Tibial nerve (tissue), 4 donors: ENCODE results near the gene EFNB3. TPM values are rescaled to one million over a fixed set of nuclear protein-coding genes. Genes with fewer than 3 reads are reported as not detected.

Source experiments
- DNase-seq, 2 donors: peaks; one replicate each; pipeline ENCODE4 v3.0.0-alpha.2; 2019; ENCODE audit warnings: low spot score in 2 of 2
- H3K27ac ChIP-seq, 4 donors: fragments of 200-600 bp; sonication (generic) in 3 of 4; one replicate each; pipeline ENCODE4 v1.5.1; 2017 to 2019; ENCODE audit warnings: mild to moderate bottlenecking in 1 of 4
- H3K27me3 ChIP-seq, 2 donors: fragments of 200-600 bp; sonication (generic) in 1 of 2; one replicate each; pipeline versions ENCODE4 v1.5.1 to v1.6.0; 2017 to 2019
- H3K36me3 ChIP-seq, 3 donors: fragments of 200-600 bp; sonication (generic); one replicate each; pipeline ENCODE4 v1.5.1; 2018 to 2019
- H3K4me1 ChIP-seq, 4 donors: fragments of 200-600 bp; sonication (generic) in 3 of 4; one replicate each; pipeline ENCODE4 v1.5.1; 2017 to 2019
- H3K4me3 ChIP-seq, 4 donors: fragments of 200-600 bp; sonication (generic) in 3 of 4; one replicate each; pipeline ENCODE4 v1.5.1; 2017 to 2019; ENCODE audit warnings: mild to moderate bottlenecking in 1 of 4, moderate library complexity in 1 of 4
- H3K9me3 ChIP-seq, 4 donors: fragments of 200-600 bp; sonication (generic) in 3 of 4; one replicate each; pipeline ENCODE4 v1.5.1; 2017 to 2019
- EP300 ChIP-seq, 2 donors: sonication (generic); formaldehyde crosslinking; IDR thresholded peaks; one replicate each; pipeline ENCODE4 v1.6.1; 2017; ENCODE audit warnings: antibody characterized with exemption in 2 of 2, mild to moderate bottlenecking in 1 of 2
- POLR2A ChIP-seq, 2 donors: fragments of 450-650 bp; IDR thresholded peaks; one replicate each; pipeline ENCODE4 v1.6.1; 2017; ENCODE audit warnings: antibody characterized with exemption in 2 of 2, mild to moderate bottlenecking in 2 of 2, moderate library complexity in 2 of 2
- WGBS, 2 donors: methylation state at CpG; one replicate each; pipeline ENCODE4 v1.1.5; 2018; 5-methylcytosine and 5-hydroxymethylcytosine counted together
- total RNA-seq, 4 donors: library from RNA; depleted of rRNA; stranded (reverse); fragments of >200 nt; gene quantifications; one replicate each; pipeline ENCODE4 v1.1.0, GENCODE V29; 2016
- TF ChIP-seq, protein P1 (sequence below), 5 experiments: fragments of 200-600 bp in 3 of 5; fragments of 450-650 bp in 2 of 5; sonication (generic) in 3 of 5; IDR thresholded peaks; one replicate each; pipeline ENCODE4 v1.5.1; 2016 to 2019; ENCODE audit warnings: antibody characterized with exemption in 5 of 5, mild to moderate bottlenecking in 3 of 5, moderate library complexity in 2 of 5

Gene EFNB3
- total RNA-seq, 4 donors from 2014 or later: 0.20 to 0.21 TPM; not detected in 2

DNA sequence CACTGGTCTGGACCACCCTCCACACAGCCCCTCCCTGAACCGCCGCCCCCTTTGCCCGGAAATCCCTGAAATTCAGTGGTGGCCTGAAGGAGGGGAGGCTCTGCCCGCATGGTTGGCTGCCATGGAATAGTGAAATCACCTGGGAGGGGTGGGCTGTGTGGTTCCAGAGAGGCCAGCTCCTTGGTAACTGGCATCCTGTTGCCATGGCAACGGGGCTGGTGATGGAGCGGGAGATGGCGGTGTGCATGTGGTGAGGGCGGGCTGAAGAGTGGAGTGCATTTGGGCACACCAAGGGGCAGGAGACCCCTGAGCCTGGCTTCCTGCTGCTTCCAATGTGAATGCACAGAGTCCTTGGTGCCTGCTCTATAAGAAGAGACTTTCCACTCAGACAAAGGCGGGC, 2.4 kb downstream of the EFNB3 start:
- 85% methylated on average over 9 of the region's 9 CpGs for WGBS, 2 donors
- H3K27ac ChIP-seq: no peak overlapping the region
- TF ChIP-seq POLR2A (IDR thresholded peaks at IDR 0.05): no peak
- H3K27me3 ChIP-seq: peaks cover 0 to 92% of the 10 kb centered on the region in 2 donors
- DNase-seq: no peak
- H3K36me3 ChIP-seq: peaks cover 0 to 15% (median 8%) of the 10 kb centered on the region in 3 donors
- H3K4me3 ChIP-seq: no peak overlapping the region
- H3K9me3 ChIP-seq: no peaks in the 10 kb centered on the region
- peaks cover 0 to 16% (median 9%) of the 10 kb centered on the region in 4 donors for H3K4me1 ChIP-seq

DNA sequence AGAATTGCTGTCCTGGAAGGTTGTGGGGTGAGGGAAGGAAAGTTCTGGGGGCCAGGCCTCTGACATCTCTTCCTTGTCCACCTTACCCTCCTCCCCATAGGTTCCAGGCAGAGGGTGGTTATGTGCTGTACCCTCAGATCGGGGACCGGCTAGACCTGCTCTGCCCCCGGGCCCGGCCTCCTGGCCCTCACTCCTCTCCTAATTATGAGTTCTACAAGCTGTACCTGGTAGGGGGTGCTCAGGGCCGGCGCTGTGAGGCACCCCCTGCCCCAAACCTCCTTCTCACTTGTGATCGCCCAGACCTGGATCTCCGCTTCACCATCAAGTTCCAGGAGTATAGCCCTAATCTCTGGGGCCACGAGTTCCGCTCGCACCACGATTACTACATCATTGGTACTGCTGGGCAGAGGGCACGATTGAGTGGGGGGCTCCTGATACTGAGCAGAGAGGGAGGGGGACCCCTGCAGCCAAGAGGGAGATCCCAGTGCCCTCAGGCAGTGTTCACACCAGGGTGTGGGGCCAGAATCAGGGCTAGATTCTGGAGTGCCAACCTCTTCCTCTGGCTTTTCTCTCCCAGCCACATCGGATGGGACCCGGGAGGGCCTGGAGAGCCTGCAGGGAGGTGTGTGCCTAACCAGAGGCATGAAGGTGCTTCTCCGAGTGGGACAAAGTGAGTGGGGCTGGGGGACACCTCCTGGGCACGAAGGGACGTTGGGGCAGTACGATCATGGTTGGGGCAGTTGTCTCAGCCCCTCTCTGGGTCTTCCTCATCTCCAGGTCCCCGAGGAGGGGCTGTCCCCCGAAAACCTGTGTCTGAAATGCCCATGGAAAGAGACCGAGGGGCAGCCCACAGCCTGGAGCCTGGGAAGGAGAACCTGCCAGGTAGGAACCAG, 3.1 kb downstream of the EFNB3 start:
- Histone ChIP-seq H3K4me1 (peaks cover 0 to 16% (median 9%) of the 10 kb centered on the region in 4 donors), H3K36me3 (peaks cover 0 to 9% (median under 1%) of the 10 kb centered on the region in 3 donors), H3K4me3 (no peak overlapping the region), H3K9me3 (no peaks in the 10 kb centered on the region), H3K27ac (no peak overlapping the region), H3K27me3 (peaks cover 0 to 94% of the 10 kb centered on the region in 2 donors)
- 87 to 88% methylated on average over 17 to 22 of the region's 22 CpGs for WGBS, 2 donors
- no peak for DNase-seq
- TF ChIP-seq EP300 (IDR thresholded peaks at IDR 0.05): no peak
- no peak for TF ChIP-seq POLR2A (IDR thresholded peaks at IDR 0.05)

DNA sequence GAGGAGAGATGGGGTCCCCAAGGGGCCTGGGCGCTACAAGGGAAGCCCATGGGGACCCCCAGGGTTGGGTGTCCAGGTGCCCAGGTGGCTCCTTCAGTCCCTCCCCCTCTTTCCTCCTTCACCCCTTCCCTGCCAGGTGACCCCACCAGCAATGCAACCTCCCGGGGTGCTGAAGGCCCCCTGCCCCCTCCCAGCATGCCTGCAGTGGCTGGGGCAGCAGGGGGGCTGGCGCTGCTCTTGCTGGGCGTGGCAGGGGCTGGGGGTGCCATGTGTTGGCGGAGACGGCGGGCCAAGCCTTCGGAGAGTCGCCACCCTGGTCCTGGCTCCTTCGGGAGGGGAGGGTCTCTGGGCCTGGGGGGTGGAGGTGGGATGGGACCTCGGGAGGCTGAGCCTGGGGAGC, 4.0 kb downstream of the EFNB3 start:
- Histone ChIP-seq H3K27me3 (peaks cover 0 to 94% of the 10 kb centered on the region in 2 donors), H3K27ac (no peak overlapping the region), H3K4me1 (peaks cover 0 to 16% (median 9%) of the 10 kb centered on the region in 4 donors), H3K4me3 (no peak overlapping the region), H3K36me3 (no peaks in the 10 kb centered on the region), H3K9me3 (no peaks in the 10 kb centered on the region)
- no peak for TF ChIP-seq POLR2A (IDR thresholded peaks at IDR 0.05)
- TF ChIP-seq, protein P1, sequence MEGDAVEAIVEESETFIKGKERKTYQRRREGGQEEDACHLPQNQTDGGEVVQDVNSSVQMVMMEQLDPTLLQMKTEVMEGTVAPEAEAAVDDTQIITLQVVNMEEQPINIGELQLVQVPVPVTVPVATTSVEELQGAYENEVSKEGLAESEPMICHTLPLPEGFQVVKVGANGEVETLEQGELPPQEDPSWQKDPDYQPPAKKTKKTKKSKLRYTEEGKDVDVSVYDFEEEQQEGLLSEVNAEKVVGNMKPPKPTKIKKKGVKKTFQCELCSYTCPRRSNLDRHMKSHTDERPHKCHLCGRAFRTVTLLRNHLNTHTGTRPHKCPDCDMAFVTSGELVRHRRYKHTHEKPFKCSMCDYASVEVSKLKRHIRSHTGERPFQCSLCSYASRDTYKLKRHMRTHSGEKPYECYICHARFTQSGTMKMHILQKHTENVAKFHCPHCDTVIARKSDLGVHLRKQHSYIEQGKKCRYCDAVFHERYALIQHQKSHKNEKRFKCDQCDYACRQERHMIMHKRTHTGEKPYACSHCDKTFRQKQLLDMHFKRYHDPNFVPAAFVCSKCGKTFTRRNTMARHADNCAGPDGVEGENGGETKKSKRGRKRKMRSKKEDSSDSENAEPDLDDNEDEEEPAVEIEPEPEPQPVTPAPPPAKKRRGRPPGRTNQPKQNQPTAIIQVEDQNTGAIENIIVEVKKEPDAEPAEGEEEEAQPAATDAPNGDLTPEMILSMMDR (IDR thresholded peaks at IDR 0.05): no peak
- TF ChIP-seq EP300 (IDR thresholded peaks at IDR 0.05): no peak
- WGBS, 2 donors: 70 to 80% methylated on average over 1 to 11 of the region's 11 CpGs
- DNase-seq: no peak

- H3K27me3 ChIP-seq: peaks cover 0 to 93% of the 10 kb centered on the region in 2 donors
- H3K27ac ChIP-seq: no peak overlapping the region
- H3K4me3 ChIP-seq: no peak overlapping the region
- WGBS, 2 donors: 74 to 82% methylated on average over 7 of the region's 7 CpGs
- H3K9me3 ChIP-seq: no peaks in the 10 kb centered on the region
- DNase-seq: no peak
- TF ChIP-seq, protein P1 (IDR thresholded peaks at IDR 0.05): no peak
- TF ChIP-seq POLR2A (IDR thresholded peaks at IDR 0.05) (no peak), EP300 (IDR thresholded peaks at IDR 0.05) (no peak)
- H3K4me1 ChIP-seq: peaks cover 0 to 4% (median 3%) of the 10 kb centered on the region in 4 donors
- H3K36me3 ChIP-seq: no peaks in the 10 kb centered on the region
These were observed 5.3 kb downstream of the EFNB3 start for GRCh38 chr17:7710301-7710700.

DNA sequence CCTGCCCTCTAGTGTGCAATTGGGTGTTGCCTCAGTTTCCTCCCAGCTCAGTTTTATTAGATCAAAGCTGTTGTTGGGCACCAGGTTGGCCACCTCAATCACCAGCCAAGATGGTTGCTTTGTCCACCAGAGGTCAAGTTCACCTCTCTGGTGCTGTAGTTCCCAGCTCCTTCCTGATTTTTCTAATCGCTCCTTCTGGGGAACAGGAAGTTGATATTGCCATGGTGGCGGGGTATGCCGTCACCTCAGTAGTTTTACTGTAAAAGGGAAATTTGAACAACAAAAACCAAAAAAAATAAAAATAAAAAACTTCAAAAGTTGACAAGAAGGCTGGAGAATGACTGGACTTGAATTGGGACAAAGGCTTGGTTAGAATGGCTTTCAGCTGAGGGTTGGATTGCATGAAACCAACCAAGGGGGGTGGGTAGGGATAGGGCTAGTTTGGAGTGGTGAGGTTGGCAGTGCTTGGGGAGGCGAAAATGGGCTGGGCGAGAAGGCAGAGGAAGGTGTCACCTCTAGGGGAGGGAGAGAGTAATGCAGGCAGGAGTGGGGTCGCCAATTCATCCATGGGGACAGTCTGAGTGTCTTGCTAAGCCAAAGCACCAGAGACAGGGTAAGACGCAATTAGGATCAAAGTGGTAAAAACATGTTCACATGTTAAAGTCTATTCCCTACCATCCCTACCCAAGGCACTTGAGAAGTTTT, 6.2 kb downstream of the EFNB3 start:
- TF ChIP-seq, protein P1 (IDR thresholded peaks at IDR 0.05): no peak
- TF ChIP-seq POLR2A (IDR thresholded peaks at IDR 0.05) (no peak), EP300 (IDR thresholded peaks at IDR 0.05) (no peak)
- no peak for DNase-seq

More for the DNA sequence above, 6.2 kb downstream of the EFNB3 start:
- H3K4me3 ChIP-seq: no peak overlapping the region
- H3K36me3 ChIP-seq: no peaks in the 10 kb centered on the region
- peaks cover 0 to 93% of the 10 kb centered on the region in 2 donors for H3K27me3 ChIP-seq
- H3K4me1 ChIP-seq: peaks cover 0 to 2% (median under 1%) of the 10 kb centered on the region in 4 donors
- no peaks in the 10 kb centered on the region for H3K9me3 ChIP-seq
- WGBS, 2 donors: 69 to 80% methylated on average over 7 of the region's 7 CpGs
- no peak overlapping the region for H3K27ac ChIP-seq
